CD4-positive, alpha-beta T cell treated with Interleukin-15 for 4 hours (primary cell): Measurements from ENCODE around the gene RASGRP3.
A peak's percentile ranks its signal among the peaks of the same experiment; 100 is the strongest.
"Not testable (repeated sequence)": the region's sequence is repeated elsewhere in the genome, so short reads cannot be mapped to it uniquely, and the experiment has no call there.

ENCODE experiments used
- DNase-seq: peaks from one replicate; pipeline ENCODE4 v3.0.0-alpha.2; 2020; ENCODE audit warnings: low spot score

RASGRP3 gene, protein sequence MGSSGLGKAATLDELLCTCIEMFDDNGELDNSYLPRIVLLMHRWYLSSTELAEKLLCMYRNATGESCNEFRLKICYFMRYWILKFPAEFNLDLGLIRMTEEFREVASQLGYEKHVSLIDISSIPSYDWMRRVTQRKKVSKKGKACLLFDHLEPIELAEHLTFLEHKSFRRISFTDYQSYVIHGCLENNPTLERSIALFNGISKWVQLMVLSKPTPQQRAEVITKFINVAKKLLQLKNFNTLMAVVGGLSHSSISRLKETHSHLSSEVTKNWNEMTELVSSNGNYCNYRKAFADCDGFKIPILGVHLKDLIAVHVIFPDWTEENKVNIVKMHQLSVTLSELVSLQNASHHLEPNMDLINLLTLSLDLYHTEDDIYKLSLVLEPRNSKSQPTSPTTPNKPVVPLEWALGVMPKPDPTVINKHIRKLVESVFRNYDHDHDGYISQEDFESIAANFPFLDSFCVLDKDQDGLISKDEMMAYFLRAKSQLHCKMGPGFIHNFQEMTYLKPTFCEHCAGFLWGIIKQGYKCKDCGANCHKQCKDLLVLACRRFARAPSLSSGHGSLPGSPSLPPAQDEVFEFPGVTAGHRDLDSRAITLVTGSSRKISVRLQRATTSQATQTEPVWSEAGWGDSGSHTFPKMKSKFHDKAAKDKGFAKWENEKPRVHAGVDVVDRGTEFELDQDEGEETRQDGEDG

GRCh38 chr2:33476131-33476792 is at the start of gene RASGRP3:
Gene RASGRP3, plus strand, starts transcription at chr2:33476649. Its CDS starts 38,488 bp downstream, at chr2:33515137.
- DNase-seq, result peak; percentile 71

GRCh38 chr2:33426666-33427231 is 49.7 kb upstream of the RASGRP3 start:
- DNase-seq, result no peak

GRCh38 chr2:33430077-33430476 is 46.4 kb upstream of the RASGRP3 start:
- no peak for DNase-seq

GRCh38 chr2:33430856-33431255 is 45.6 kb upstream of the RASGRP3 start:
- no peak for DNase-seq

- DNase-seq, result no peak
Observed at GRCh38 chr2:33432871-33433270, 43.6 kb upstream of the RASGRP3 start.

DNA sequence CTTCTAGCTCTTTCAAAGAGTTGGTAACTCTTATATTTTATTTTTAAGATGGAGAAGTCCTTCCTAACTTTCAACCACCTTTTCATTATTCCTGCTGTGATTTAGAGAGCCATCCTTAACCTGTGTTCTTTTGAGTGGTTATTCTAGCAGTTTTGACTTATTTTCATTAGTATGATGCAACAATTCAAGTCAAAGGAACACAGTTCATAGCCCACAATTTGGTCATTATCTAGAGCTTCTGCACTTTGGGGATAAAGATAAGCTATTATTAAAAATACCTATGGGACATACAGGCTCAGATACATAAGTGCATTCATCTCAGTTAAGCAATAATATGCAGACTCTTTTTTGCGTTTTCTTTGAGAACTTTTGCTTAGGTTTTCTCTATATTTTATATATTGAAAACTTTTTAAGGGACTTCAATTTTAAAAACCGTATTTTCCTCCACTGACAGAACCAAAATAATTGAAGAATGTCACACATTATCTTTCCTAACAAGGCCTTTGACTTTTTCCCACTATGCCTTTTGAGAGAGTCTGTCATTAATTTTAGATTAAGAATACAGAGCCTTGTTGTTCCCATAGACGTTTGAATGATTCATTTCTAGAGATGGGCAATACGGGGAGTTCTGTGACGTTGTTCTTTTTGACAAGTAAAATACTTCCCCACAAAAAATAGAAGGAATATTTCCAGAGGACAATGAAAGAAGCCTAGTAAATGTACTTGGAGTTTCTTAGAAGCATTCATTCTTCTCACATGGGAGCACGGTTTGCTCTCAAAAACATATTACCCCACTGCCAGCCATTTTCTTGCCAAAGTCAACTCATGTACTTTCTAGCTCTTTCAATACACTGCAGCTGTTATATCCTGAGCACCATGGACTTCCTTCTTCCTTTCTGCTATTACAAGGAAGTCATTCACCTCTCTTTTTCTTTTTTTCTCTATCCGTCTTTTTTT is 42.9 kb upstream of the RASGRP3 start:
- DNase-seq, result no peak

DNA sequence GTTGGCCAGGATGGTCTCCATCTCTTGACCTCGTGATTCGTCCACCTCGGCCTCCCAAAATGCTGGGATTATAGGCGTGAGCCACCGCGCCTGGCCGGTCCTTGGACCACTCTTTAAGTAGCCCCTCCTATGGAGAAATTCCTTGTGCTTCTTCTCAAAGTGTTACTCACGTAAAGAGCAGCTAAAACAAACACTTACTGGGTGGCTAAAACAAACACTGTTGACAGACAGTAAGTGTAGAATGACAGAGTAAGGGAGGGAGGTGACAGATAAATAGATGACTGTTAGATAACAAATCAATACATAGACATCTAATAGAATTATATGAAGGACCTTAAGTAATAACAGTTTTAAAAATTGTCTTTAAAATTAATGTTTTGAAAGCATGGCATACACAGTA is 40.9 kb upstream of the RASGRP3 start:
- no peak for DNase-seq

DNA sequence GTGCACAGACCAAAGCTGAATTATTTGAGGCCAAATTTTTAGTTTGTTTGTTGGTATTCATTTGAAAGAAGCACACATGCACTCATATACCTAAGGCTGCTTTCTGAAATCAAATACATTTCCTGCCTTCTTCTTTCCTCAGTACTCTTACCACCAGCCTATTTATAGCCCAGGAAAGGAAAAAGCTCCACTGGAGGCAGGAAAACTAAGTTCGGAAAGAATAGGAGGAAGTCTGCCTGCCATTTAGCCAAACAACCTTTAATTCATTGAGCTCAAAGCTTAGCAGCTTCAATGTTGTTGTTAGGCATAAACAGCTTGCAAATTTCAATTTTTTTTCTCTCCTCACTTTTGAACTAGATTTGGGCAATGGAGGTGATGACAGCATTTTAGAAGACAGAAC is 40.4 kb upstream of the RASGRP3 start:
- no peak for DNase-seq

GRCh38 chr2:33437297-33437696 is 39.2 kb upstream of the RASGRP3 start:
- DNase-seq, result no peak

DNA sequence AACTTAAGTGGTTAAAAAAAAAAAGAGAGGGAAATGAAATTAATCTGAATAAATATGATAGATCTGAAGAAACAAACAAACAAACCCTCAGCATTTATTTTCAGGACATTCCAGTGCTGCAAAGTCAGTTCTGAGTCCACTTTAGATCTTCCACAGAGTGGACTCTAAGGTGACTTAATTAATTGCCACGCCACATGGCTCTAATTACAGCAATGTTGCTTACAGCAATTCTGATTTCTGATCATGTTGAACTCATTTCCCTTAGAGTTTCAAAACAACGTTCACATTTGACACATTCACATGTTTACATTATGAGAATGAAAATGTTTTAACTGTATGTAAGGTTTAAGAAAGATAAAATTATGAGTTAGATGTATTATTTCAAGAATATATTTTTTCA is 38.6 kb upstream of the RASGRP3 start:
- DNase-seq, result no peak

- DNase-seq, result peak; percentile 7
Observed at GRCh38 chr2:33441235-33441810, 35.1 kb upstream of the RASGRP3 start.

- DNase-seq, result not testable (repeated sequence)
Observed at GRCh38 chr2:33442052-33442451, 34.4 kb upstream of the RASGRP3 start.

GRCh38 chr2:33442528-33443079 is 33.8 kb upstream of the RASGRP3 start:
- no peak for DNase-seq

GRCh38 chr2:33443274-33443829 is 33.1 kb upstream of the RASGRP3 start:
- no peak for DNase-seq

GRCh38 chr2:33444967-33445366 is 31.5 kb upstream of the RASGRP3 start:
- no peak for DNase-seq

- no peak for DNase-seq
Observed at GRCh38 chr2:33448220-33448899, 28.1 kb upstream of the RASGRP3 start.

- DNase-seq, result no peak
Observed at GRCh38 chr2:33451214-33451613, 25.2 kb upstream of the RASGRP3 start.

- DNase-seq, result no peak
Observed at GRCh38 chr2:33451825-33452224, 24.6 kb upstream of the RASGRP3 start.

DNA sequence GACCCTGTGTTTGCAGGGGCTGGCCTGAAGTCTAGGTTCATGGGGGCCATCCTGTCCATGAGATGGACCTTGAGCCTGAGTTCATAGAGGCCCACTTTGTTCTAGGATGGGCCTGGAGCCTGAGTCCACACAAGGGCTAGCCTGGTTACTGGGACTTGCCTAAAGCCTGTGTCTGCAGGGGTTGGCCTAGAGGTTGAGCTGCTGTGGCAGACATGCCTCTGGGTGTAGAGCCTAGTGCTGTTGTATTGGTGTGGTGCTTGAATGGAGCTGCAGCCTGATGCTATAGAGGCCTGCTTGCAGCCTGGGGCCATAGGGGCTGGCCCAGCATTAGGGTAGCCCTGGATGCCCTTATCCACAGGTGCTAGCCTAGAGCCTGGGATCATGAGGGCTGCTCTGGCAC is 23.9 kb upstream of the RASGRP3 start:
- DNase-seq, result no peak
